H9 (cell line): ENCODE results near the gene PUS7. TPM values are rescaled to one million over a fixed set of nuclear protein-coding genes. Genes with fewer than 3 reads are reported as not detected.
"Not testable (repeated sequence)": the region's sequence is repeated elsewhere in the genome, so short reads cannot be mapped to it uniquely, and the experiment has no call there.

Experiments
- DNase-seq: peaks from one replicate; pipeline ENCODE4 v3.0.0-alpha.2; 2017
- H2AFZ ChIP-seq: one replicate; pipeline ENCODE4 v1.6.1; 2013; ENCODE audit warnings: mild to moderate bottlenecking, low read length, control low read depth, moderate library complexity
- H2AK5ac ChIP-seq: 2 replicates; pipeline ENCODE4 v1.6.1; 2013; ENCODE audit warnings: low read length, control low read depth, mixed read lengths; ENCODE audit not compliant: insufficient read length
- H2BK120ac ChIP-seq: one replicate; pipeline ENCODE4 v1.6.1; 2013; ENCODE audit warnings: low read depth, mild to moderate bottlenecking, low read length, control low read depth, inconsistent platforms; ENCODE audit not compliant: poor library complexity, severe bottlenecking
- H2BK12ac ChIP-seq: 2 replicates; pipeline ENCODE4 v1.6.1; 2013; ENCODE audit warnings: low read length, control low read depth, mixed read lengths, low read depth; ENCODE audit not compliant: insufficient read length
- H2BK15ac ChIP-seq: 2 replicates; pipeline ENCODE4 v1.6.1; 2013; ENCODE audit warnings: low read depth, low read length, control low read depth
- H2BK20ac ChIP-seq: one replicate; pipeline ENCODE4 v1.6.1; 2013; ENCODE audit warnings: low read depth, mild to moderate bottlenecking, low read length, control low read depth, inconsistent platforms; ENCODE audit not compliant: poor library complexity, severe bottlenecking
- H2BK5ac ChIP-seq: 2 replicates; pipeline ENCODE4 v1.6.1; 2013; ENCODE audit warnings: low read length, control low read depth, mixed read lengths; ENCODE audit not compliant: insufficient read length
- H3K14ac ChIP-seq: 2 replicates; pipeline ENCODE4 v1.6.1; 2013; ENCODE audit warnings: low read length, control low read depth; ENCODE audit not compliant: insufficient read depth
- H3K18ac ChIP-seq: 2 replicates; pipeline ENCODE4 v1.6.1; 2013; ENCODE audit warnings: low read depth, mild to moderate bottlenecking, mixed read lengths, low read length, control low read depth; ENCODE audit not compliant: insufficient read length
- H3K23ac ChIP-seq: 2 replicates; pipeline ENCODE4 v1.6.1; 2013; ENCODE audit warnings: low read length, control low read depth, mixed read lengths, low read depth; ENCODE audit not compliant: insufficient read length
- H3K23me2 ChIP-seq: 2 replicates; pipeline ENCODE4 v1.6.1; 2013; ENCODE audit warnings: low read depth, mild to moderate bottlenecking, mixed read lengths, low read length, control low read depth; ENCODE audit not compliant: insufficient read length, poor library complexity, severe bottlenecking
- H3K27ac ChIP-seq: 2 replicates; pipeline ENCODE4 v1.5.1; 2013; ENCODE audit warnings: low read length, control low read depth, mixed read lengths, low read depth; ENCODE audit not compliant: insufficient read length
- H3K27me3 ChIP-seq: 2 replicates; pipeline ENCODE4 v1.6.1; 2013; ENCODE audit warnings: low read length, control low read depth, inconsistent platforms; ENCODE audit not compliant: insufficient read depth
- H3K4ac ChIP-seq: 2 replicates; pipeline ENCODE4 v1.6.1; 2013; ENCODE audit warnings: low read depth, mild to moderate bottlenecking, control low read depth, inconsistent platforms, low read length, moderate library complexity
- H3K4me1 ChIP-seq: 2 replicates; pipeline ENCODE4 v1.6.1; 2013; ENCODE audit warnings: low read length, control low read depth, inconsistent platforms; ENCODE audit not compliant: insufficient read depth
- H3K4me2 ChIP-seq: 2 replicates; pipeline ENCODE4 v1.6.1; 2013; ENCODE audit warnings: low read length, control low read depth, mixed read lengths; ENCODE audit not compliant: insufficient read length, insufficient read depth
- H3K56ac ChIP-seq: 2 replicates; pipeline ENCODE4 v1.6.1; 2013; ENCODE audit warnings: low read depth, mild to moderate bottlenecking, mixed read lengths, low read length, control low read depth; ENCODE audit not compliant: insufficient read length
- H3K79me1 ChIP-seq: 2 replicates; pipeline ENCODE4 v1.6.1; 2013; ENCODE audit warnings: low read depth, mild to moderate bottlenecking, moderate library complexity, low read length, control low read depth, inconsistent platforms; ENCODE audit not compliant: insufficient read depth, poor library complexity, severe bottlenecking
- H3K79me2 ChIP-seq: 2 replicates; pipeline ENCODE4 v1.6.1; 2013; ENCODE audit warnings: low read length, control low read depth, inconsistent platforms; ENCODE audit not compliant: insufficient read depth
- H3K9ac ChIP-seq: 2 replicates; pipeline ENCODE4 v1.6.1; 2013; ENCODE audit warnings: low read length, control low read depth, mixed read lengths; ENCODE audit not compliant: insufficient read length; ENCODE audit errors: extremely low read depth
- H3K9me3 ChIP-seq: one replicate; pipeline ENCODE4 v1.6.1; 2013; ENCODE audit warnings: low read depth, low read length, inconsistent platforms; ENCODE audit not compliant: control insufficient read depth
- H3T11ph ChIP-seq: one replicate; pipeline ENCODE4 v1.6.1; 2013; ENCODE audit warnings: mild to moderate bottlenecking, low read length, control low read depth, inconsistent platforms
- H4K20me1 ChIP-seq: one replicate; pipeline ENCODE4 v1.6.1; 2013; ENCODE audit not compliant: control insufficient read depth, insufficient read length, insufficient read depth
- H4K5ac ChIP-seq: 2 replicates; pipeline ENCODE4 v1.6.1; 2013; ENCODE audit warnings: low read depth, mild to moderate bottlenecking, mixed read lengths, low read length, control low read depth; ENCODE audit not compliant: insufficient read length
- H4K8ac ChIP-seq: replicated peaks from 2 replicates; pipeline ENCODE4 v1.6.1; 2013; ENCODE audit warnings: low read length, control low read depth, mixed read lengths, low read depth; ENCODE audit not compliant: insufficient read length
- H4K91ac ChIP-seq: 2 replicates; pipeline ENCODE4 v1.6.1; 2013; ENCODE audit warnings: low read depth, mild to moderate bottlenecking, moderate library complexity, mixed read lengths, low read length, control low read depth; ENCODE audit not compliant: insufficient read length
- H3K27ac Mint-ChIP-seq, 3 experiments: 2 replicates in 2 of 3; 3 replicates in 1 of 3; pipeline ENCODE4 v1.8.0; 2020 to 2021; ENCODE audit warnings: mixed read lengths in 3 of 3, mild to moderate bottlenecking in 1 of 3, moderate library complexity in 1 of 3
- H3K27me3 Mint-ChIP-seq: 2 replicates; pipeline ENCODE4 v1.8.0; 2021; ENCODE audit warnings: low read depth, mild to moderate bottlenecking, moderate library complexity, mixed read lengths
- H3K36me3 Mint-ChIP-seq, 3 experiments: 2 replicates in 2 of 3; 3 replicates in 1 of 3; pipeline ENCODE4 v1.8.0; 2020 to 2021; ENCODE audit warnings: low read depth in 3 of 3, mixed read lengths in 3 of 3; ENCODE audit not compliant: insufficient read depth in 1 of 3
- H3K4me1 Mint-ChIP-seq, 2 experiments: 2 replicates each; pipeline ENCODE4 v1.8.0; 2020; ENCODE audit warnings: mixed read lengths in 2 of 2
- H3K4me3 Mint-ChIP-seq, 2 experiments: 2 replicates in 1 of 2; 3 replicates in 1 of 2; pipeline ENCODE4 v1.8.0; 2020 to 2021; ENCODE audit warnings: mild to moderate bottlenecking in 2 of 2, mixed read lengths in 2 of 2, moderate library complexity in 1 of 2
- H3K9me3 Mint-ChIP-seq, 2 experiments: 2 replicates in 1 of 2; 3 replicates in 1 of 2; pipeline ENCODE4 v1.8.0; 2020; ENCODE audit warnings: mild to moderate bottlenecking in 2 of 2, mixed read lengths in 2 of 2, moderate library complexity in 1 of 2
- CTCF ChIP-seq: fragments of 200-600 bp; sonication (generic); conservative IDR thresholded peaks from 3 replicates; pipeline ENCODE4 v1.8.0; 2021; ENCODE audit warnings: antibody characterized with exemption, mild to moderate bottlenecking
- WGBS: extraction: QIAGEN DNeasy Blood & Tissue Kit; methylation state at CpG from one replicate; pipeline ENCODE4 v1.1.7; 2013; ENCODE audit warnings: missing lambda C conversion rate, low lambda C conversion rate, mixed read lengths; ENCODE audit not compliant: insufficient read length; ENCODE audit errors: extremely low coverage; 5-methylcytosine and 5-hydroxymethylcytosine counted together
- total RNA-seq: library from RNA; stranded (reverse); gene quantifications from 2 replicates; pipeline ENCODE4 v1.2.1, GENCODE V29; 2021

Gene PUS7
- total RNA-seq, 1 experiment from 2014 or later = 54.3 TPM

DNA sequence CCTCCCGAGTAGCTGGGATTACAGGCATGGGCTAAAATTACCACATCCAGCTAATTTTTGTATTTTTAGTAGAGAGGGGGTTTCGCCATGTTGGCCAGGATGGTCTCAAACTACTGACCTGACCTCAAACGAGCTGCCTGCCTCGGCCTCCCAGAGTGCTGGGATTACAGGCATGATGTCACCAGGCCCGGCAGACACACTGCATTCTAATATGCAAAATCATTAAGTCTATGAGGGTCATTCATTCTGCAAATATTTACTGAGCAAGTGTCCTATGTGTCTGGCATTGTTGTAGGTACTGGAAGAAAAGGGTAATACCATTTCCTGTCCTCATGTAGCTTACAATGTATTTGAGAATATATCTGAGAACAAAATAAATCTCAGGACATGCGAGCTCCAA lies 2.7 kb downstream of the PUS7 start:
- no peaks in the 10 kb centered on the region for H4K20me1 ChIP-seq
- H3K79me2 ChIP-seq = peaks cover 23% of the 10 kb centered on the region
- no peak overlapping the region for H3T11ph ChIP-seq
- no peak overlapping the region for H3K23ac ChIP-seq
- WGBS = no CpG with 5 or more reads among the region's 6 CpGs
- no peak overlapping the region for H3K4ac ChIP-seq
- no peak for DNase-seq
- H2BK12ac ChIP-seq = no peak overlapping the region
- peaks cover 11 to 14% of the 10 kb centered on the region in 2 experiments for H3K4me1 Mint-ChIP-seq
- H3K56ac ChIP-seq = no peak overlapping the region
- H2BK5ac ChIP-seq = no peak overlapping the region
- H2AK5ac ChIP-seq = no peak overlapping the region
- no peak overlapping the region for H3K9ac ChIP-seq
- peaks cover 2% of the 10 kb centered on the region; the same call in 1 of the 2 replicates for H3K27me3 Mint-ChIP-seq
- no peak overlapping the region for H2BK120ac ChIP-seq
- no peak overlapping the region for H4K8ac ChIP-seq
- H3K79me1 ChIP-seq = no peaks in the 10 kb centered on the region
- H3K36me3 Mint-ChIP-seq = peaks cover 26 to 35% (median 34%) of the 10 kb centered on the region in 3 experiments; a peak in 6 of 7 replicates
- no peak for TF ChIP-seq CTCF
- peaks cover 8% of the 10 kb centered on the region for H3K23me2 ChIP-seq
- no peak overlapping the region for H2BK20ac ChIP-seq
- H3K9me3 Mint-ChIP-seq = no peaks in the 10 kb centered on the region; a peak in 1 of 5 replicates
- no peak overlapping the region for H2AFZ ChIP-seq
- peak overlapping the region in 2 of 3 experiments; percentile 53 to 59; a peak in 3 of 7 replicates for H3K27ac Mint-ChIP-seq
- H3K4me3 Mint-ChIP-seq = peak overlapping the region; percentile 38 to 70; a peak in 4 of 5 replicates
- no peaks in the 10 kb centered on the region; the same call in 1 of the 2 replicates for H3K4me1 ChIP-seq
- no peak overlapping the region for H3K18ac ChIP-seq
- H2BK15ac ChIP-seq = no peak overlapping the region
- no peak overlapping the region for H4K91ac ChIP-seq
- no peak overlapping the region for H4K5ac ChIP-seq
- H3K27me3 ChIP-seq = no peaks in the 10 kb centered on the region
- no peak overlapping the region for H3K14ac ChIP-seq
- H3K9me3 ChIP-seq = no peaks in the 10 kb centered on the region
- peak overlapping the region; percentile 18 for H3K4me2 ChIP-seq
- H3K27ac ChIP-seq = no peak overlapping the region

GRCh38 chr7:105515610-105516009 lies 6.5 kb downstream of the PUS7 start:
- H2BK5ac ChIP-seq, H3K27ac Mint-ChIP-seq, H3K18ac ChIP-seq, H2BK120ac ChIP-seq, H3K9me3 ChIP-seq, H4K91ac ChIP-seq, H3K4me2 ChIP-seq, H4K8ac ChIP-seq, H3T11ph ChIP-seq, H3K14ac ChIP-seq, H3K23me2 ChIP-seq, H2AFZ ChIP-seq, H3K23ac ChIP-seq, H3K27me3 ChIP-seq, H2BK15ac ChIP-seq, H3K9me3 Mint-ChIP-seq, DNase-seq, H3K56ac ChIP-seq, H3K9ac ChIP-seq, H4K5ac ChIP-seq, H2BK20ac ChIP-seq, H3K27me3 Mint-ChIP-seq, H3K27ac ChIP-seq, H2BK12ac ChIP-seq, H3K4ac ChIP-seq, H3K4me3 Mint-ChIP-seq, H2AK5ac ChIP-seq, H4K20me1 ChIP-seq, H3K4me1 ChIP-seq: not testable (repeated sequence)
- WGBS = no CpG with 5 or more reads among the region's 7 CpGs
- H3K79me2 ChIP-seq = peaks cover 33% of the 10 kb centered on the region
- Mint-ChIP-seq H3K4me1 (peaks cover 6 to 17% of the 10 kb centered on the region in 2 experiments), H3K36me3 (peaks cover 37 to 47% (median 47%) of the 10 kb centered on the region in 3 experiments)
- H3K79me1 ChIP-seq = peaks cover 12% of the 10 kb centered on the region
